Thyroid gland (tissue), 4 donors: ENCODE data around the gene CPPED1.

Source experiments
- CTCF ChIP-seq, 6 experiments: fragments of 200-600 bp in 3 of 6; fragments of 450-650 bp in 3 of 6; sonication (generic) in 3 of 6; IDR thresholded peaks; one replicate each; pipeline ENCODE4 v1.5.1; 2016 to 2019; ENCODE audit warnings: antibody characterized with exemption in 6 of 6, mild to moderate bottlenecking in 2 of 6, inconsistent platforms in 1 of 6, moderate library complexity in 1 of 6
- POLR2A ChIP-seq, 2 donors: fragments of 450-650 bp; IDR thresholded peaks; one replicate each; pipeline ENCODE4 v1.6.1; 2017; ENCODE audit warnings: antibody characterized with exemption in 2 of 2, mild to moderate bottlenecking in 2 of 2, moderate library complexity in 1 of 2

GRCh38 chr16:12674524-12674923, 129.2 kb downstream of the CPPED1 start:
- TF ChIP-seq CTCF (IDR thresholded peaks at IDR 0.05) (no peak), POLR2A (IDR thresholded peaks at IDR 0.05) (no peak)
